K562 (cell line): ENCODE results near the gene GSDME. TPM values are rescaled to one million over a fixed set of nuclear protein-coding genes. Genes with fewer than 3 reads are reported as not detected.

Source experiments
- BCOR ChIP-seq: fragments of 450-650 bp; IDR thresholded peaks from 2 replicates; pipeline ENCODE4 v1.6.1; 2016
- CBX1 ChIP-seq: sonication (generic); IDR thresholded peaks from 2 replicates; pipeline ENCODE4 v1.6.1; 2016; ENCODE audit warnings: antibody characterized with exemption, low read depth, mild to moderate bottlenecking
- FOXJ2 ChIP-seq: fragments of 200-800 bp; sonication (Bioruptor generic); IDR thresholded peaks from 2 replicates; pipeline ENCODE4 v1.6.1; 2016; ENCODE audit warnings: missing genetic modification characterization, missing compliant biosample characterization
- NR2F6 ChIP-seq: fragments of 450-650 bp; formaldehyde crosslinking; IDR thresholded peaks from 2 replicates; pipeline ENCODE4 v1.4.0; 2020; ENCODE audit warnings: mild to moderate bottlenecking
- PHF8 ChIP-seq: fragments of 200-600 bp; sonication (generic); IDR thresholded peaks from 2 replicates; pipeline ENCODE4 v1.6.1; 2012; ENCODE audit warnings: mixed run types, mild to moderate bottlenecking, inconsistent platforms, low read length, moderate library complexity, borderline replicate concordance
- POLR2G ChIP-seq: fragments of 200-400 bp; formaldehyde crosslinking; IDR thresholded peaks from 2 replicates; pipeline ENCODE4 v1.6.1; 2017; ENCODE audit warnings: low read depth, mild to moderate bottlenecking, antibody characterized with exemption, low read length, moderate library complexity
- RBFOX2 ChIP-seq: fragments of 200-400 bp; formaldehyde crosslinking; IDR thresholded peaks from 2 replicates; pipeline ENCODE4 v1.6.1; 2017; ENCODE audit warnings: low read depth, mild to moderate bottlenecking, low read length, moderate library complexity
- SOX6 ChIP-seq: fragments of 450-650 bp; IDR thresholded peaks from 2 replicates; pipeline ENCODE4 v1.6.1; 2014; ENCODE audit warnings: mild to moderate bottlenecking
- polyA plus RNA-seq, 8 experiments: library from polyadenylated mRNA; depleted of rRNA in 4 of 8; stranded (reverse) in 5 of 8; unstranded in 3 of 8; fragments of >200 nt; fragmentation: Nextera tagmentation in 2 of 8; fragmentation: Illumina TruSeq in 1 of 8; extraction: Ambion mirVana in 2 of 8; extraction: Trizol in 1 of 8; gene quantifications; 2 replicates each; pipeline versions ENCODE4 v1.2.1 to v1.2.3, GENCODE V29; 2011 to 2014; ENCODE audit warnings: inconsistent platforms in 1 of 8, missing spikeins in 1 of 8
- total RNA-seq, 7 experiments: library from RNA; depleted of rRNA in 6 of 7; stranded (reverse); fragments of >200 nt in 6 of 7; fragmentation: Illumina TruSeq in 2 of 7; extraction: Trizol in 2 of 7; gene quantifications; 2 replicates each; pipeline versions ENCODE4 v1.2.1 to v1.2.3, GENCODE V29; 2011 to 2021; ENCODE audit warnings: low replicate concordance in 1 of 7
- TF ChIP-seq, protein P1 (sequence below): fragments of 450-650 bp; IDR thresholded peaks from 2 replicates; pipeline ENCODE4 v1.6.1; 2016; ENCODE audit warnings: mild to moderate bottlenecking, moderate library complexity

Gene GSDME
- total and polyA plus RNA-seq, 9 of the 15 experiments (the other 6 are each of a cell fraction or from before 2014, with no cell fraction given): 0.37 to 1.9 (median 0.62) TPM

GRCh38 chr7:24763303-24763901 lies 6.1 kb upstream of the GSDME start (continued):
- TF ChIP-seq POLR2G (no peak), SOX6 (peak; percentile 83; the same call in 1 of the 2 replicates), FOXJ2 (peak; percentile 78; the same call in 1 of the 2 replicates), CBX1 (no peak), PHF8 (no peak), NR2F6 (CRISPR knock-in tag) (no peak), BCOR (peak; percentile 20; the same call in 1 of the 2 replicates), RBFOX2 (no peak)
- TF ChIP-seq, protein P1, sequence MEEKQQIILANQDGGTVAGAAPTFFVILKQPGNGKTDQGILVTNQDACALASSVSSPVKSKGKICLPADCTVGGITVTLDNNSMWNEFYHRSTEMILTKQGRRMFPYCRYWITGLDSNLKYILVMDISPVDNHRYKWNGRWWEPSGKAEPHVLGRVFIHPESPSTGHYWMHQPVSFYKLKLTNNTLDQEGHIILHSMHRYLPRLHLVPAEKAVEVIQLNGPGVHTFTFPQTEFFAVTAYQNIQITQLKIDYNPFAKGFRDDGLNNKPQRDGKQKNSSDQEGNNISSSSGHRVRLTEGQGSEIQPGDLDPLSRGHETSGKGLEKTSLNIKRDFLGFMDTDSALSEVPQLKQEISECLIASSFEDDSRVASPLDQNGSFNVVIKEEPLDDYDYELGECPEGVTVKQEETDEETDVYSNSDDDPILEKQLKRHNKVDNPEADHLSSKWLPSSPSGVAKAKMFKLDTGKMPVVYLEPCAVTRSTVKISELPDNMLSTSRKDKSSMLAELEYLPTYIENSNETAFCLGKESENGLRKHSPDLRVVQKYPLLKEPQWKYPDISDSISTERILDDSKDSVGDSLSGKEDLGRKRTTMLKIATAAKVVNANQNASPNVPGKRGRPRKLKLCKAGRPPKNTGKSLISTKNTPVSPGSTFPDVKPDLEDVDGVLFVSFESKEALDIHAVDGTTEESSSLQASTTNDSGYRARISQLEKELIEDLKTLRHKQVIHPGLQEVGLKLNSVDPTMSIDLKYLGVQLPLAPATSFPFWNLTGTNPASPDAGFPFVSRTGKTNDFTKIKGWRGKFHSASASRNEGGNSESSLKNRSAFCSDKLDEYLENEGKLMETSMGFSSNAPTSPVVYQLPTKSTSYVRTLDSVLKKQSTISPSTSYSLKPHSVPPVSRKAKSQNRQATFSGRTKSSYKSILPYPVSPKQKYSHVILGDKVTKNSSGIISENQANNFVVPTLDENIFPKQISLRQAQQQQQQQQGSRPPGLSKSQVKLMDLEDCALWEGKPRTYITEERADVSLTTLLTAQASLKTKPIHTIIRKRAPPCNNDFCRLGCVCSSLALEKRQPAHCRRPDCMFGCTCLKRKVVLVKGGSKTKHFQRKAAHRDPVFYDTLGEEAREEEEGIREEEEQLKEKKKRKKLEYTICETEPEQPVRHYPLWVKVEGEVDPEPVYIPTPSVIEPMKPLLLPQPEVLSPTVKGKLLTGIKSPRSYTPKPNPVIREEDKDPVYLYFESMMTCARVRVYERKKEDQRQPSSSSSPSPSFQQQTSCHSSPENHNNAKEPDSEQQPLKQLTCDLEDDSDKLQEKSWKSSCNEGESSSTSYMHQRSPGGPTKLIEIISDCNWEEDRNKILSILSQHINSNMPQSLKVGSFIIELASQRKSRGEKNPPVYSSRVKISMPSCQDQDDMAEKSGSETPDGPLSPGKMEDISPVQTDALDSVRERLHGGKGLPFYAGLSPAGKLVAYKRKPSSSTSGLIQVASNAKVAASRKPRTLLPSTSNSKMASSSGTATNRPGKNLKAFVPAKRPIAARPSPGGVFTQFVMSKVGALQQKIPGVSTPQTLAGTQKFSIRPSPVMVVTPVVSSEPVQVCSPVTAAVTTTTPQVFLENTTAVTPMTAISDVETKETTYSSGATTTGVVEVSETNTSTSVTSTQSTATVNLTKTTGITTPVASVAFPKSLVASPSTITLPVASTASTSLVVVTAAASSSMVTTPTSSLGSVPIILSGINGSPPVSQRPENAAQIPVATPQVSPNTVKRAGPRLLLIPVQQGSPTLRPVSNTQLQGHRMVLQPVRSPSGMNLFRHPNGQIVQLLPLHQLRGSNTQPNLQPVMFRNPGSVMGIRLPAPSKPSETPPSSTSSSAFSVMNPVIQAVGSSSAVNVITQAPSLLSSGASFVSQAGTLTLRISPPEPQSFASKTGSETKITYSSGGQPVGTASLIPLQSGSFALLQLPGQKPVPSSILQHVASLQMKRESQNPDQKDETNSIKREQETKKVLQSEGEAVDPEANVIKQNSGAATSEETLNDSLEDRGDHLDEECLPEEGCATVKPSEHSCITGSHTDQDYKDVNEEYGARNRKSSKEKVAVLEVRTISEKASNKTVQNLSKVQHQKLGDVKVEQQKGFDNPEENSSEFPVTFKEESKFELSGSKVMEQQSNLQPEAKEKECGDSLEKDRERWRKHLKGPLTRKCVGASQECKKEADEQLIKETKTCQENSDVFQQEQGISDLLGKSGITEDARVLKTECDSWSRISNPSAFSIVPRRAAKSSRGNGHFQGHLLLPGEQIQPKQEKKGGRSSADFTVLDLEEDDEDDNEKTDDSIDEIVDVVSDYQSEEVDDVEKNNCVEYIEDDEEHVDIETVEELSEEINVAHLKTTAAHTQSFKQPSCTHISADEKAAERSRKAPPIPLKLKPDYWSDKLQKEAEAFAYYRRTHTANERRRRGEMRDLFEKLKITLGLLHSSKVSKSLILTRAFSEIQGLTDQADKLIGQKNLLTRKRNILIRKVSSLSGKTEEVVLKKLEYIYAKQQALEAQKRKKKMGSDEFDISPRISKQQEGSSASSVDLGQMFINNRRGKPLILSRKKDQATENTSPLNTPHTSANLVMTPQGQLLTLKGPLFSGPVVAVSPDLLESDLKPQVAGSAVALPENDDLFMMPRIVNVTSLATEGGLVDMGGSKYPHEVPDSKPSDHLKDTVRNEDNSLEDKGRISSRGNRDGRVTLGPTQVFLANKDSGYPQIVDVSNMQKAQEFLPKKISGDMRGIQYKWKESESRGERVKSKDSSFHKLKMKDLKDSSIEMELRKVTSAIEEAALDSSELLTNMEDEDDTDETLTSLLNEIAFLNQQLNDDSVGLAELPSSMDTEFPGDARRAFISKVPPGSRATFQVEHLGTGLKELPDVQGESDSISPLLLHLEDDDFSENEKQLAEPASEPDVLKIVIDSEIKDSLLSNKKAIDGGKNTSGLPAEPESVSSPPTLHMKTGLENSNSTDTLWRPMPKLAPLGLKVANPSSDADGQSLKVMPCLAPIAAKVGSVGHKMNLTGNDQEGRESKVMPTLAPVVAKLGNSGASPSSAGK: peak; percentile 31; the same call in 1 of the 2 replicates
